ACC112 (cell line): ENCODE results near the gene ALG11.

Experiments
- H2AFZ ChIP-seq: fragments of 200-600 bp; sonication (generic); one replicate; pipeline ENCODE4 v1.6.0; 2017; ENCODE audit warnings: antibody characterized with exemption, low read length; ENCODE audit not compliant: unreplicated experiment
- H3K27ac ChIP-seq: fragments of 200-600 bp; sonication (generic); 2 replicates; pipeline ENCODE4 v1.5.1; 2014; ENCODE audit warnings: low read depth, mild to moderate bottlenecking, antibody characterized with exemption, low read length, moderate library complexity
- H3K27me3 ChIP-seq: fragments of 200-600 bp; sonication (generic); 2 replicates; pipeline ENCODE4 v1.6.1; 2014; ENCODE audit warnings: mild to moderate bottlenecking, antibody characterized with exemption, low read length, moderate library complexity, mixed read lengths; ENCODE audit not compliant: insufficient read depth
- H3K36me3 ChIP-seq: fragments of 200-600 bp; sonication (generic); 2 replicates; pipeline ENCODE4 v1.6.1; 2016; ENCODE audit warnings: mild to moderate bottlenecking, antibody characterized with exemption, low read length, moderate library complexity, mixed read lengths; ENCODE audit not compliant: insufficient read depth
- H3K4me1 ChIP-seq: fragments of 200-600 bp; sonication (generic); one replicate; pipeline ENCODE4 v1.6.1; 2016; ENCODE audit warnings: low read length, mixed read lengths; ENCODE audit not compliant: insufficient read depth, unreplicated experiment, control insufficient read depth
- H3K4me3 ChIP-seq: fragments of 200-600 bp; sonication (generic); 2 replicates; pipeline ENCODE4 v1.5.1; 2014; ENCODE audit warnings: mild to moderate bottlenecking, low read depth, low read length
- H3K79me2 ChIP-seq: fragments of 200-600 bp; sonication (generic); one replicate; pipeline ENCODE4 v1.6.0; 2016; ENCODE audit warnings: low read length; ENCODE audit not compliant: control insufficient read depth, unreplicated experiment, insufficient read depth

The ALG11 gene

GRCh38 chr13:52011632-52012511 lies at the start of gene ALG11:
TSS of gene ALG11 (plus strand) at chr13:52012398. CDS start at chr13:52012419, 21 bp downstream.
- Histone ChIP-seq H3K27me3 (no peaks in the 10 kb centered on the region), H3K27ac (peak within 1 kb of the TSS; percentile 45; the same call in 1 of the 2 replicates), H3K79me2 (peaks cover 37% of the 10 kb centered on the region), H3K36me3 (no peaks in the 10 kb centered on the region), H2AFZ (peak within 1 kb of the TSS; percentile 85), H3K4me3 (peak within 1 kb of the TSS; percentile 96), H3K4me1 (peaks cover 6% of the 10 kb centered on the region)

GRCh38 chr13:51966186-51966585 lies 46.0 kb upstream of the ALG11 start:
- Histone ChIP-seq H2AFZ (no peak overlapping the region), H3K4me3 (no peak overlapping the region), H3K79me2 (no peaks in the 10 kb centered on the region), H3K27ac (no peak overlapping the region), H3K27me3 (no peaks in the 10 kb centered on the region), H3K36me3 (no peaks in the 10 kb centered on the region), H3K4me1 (no peaks in the 10 kb centered on the region)

- no peaks in the 10 kb centered on the region for H3K27me3 ChIP-seq
- H3K4me1 ChIP-seq, result no peaks in the 10 kb centered on the region
- no peak overlapping the region for H3K4me3 ChIP-seq
- H3K27ac ChIP-seq, result no peak overlapping the region
- H2AFZ ChIP-seq, result no peak overlapping the region
- H3K36me3 ChIP-seq, result no peaks in the 10 kb centered on the region
- no peaks in the 10 kb centered on the region for H3K79me2 ChIP-seq
These were observed 44.4 kb upstream of the ALG11 start for GRCh38 chr13:51967482-51968446.

GRCh38 chr13:51970349-51970748 lies 41.8 kb upstream of the ALG11 start:
- Histone ChIP-seq H3K79me2 (no peaks in the 10 kb centered on the region), H2AFZ (no peak overlapping the region), H3K27me3 (no peaks in the 10 kb centered on the region), H3K4me3 (no peak overlapping the region), H3K36me3 (no peaks in the 10 kb centered on the region), H3K4me1 (no peaks in the 10 kb centered on the region), H3K27ac (no peak overlapping the region)

- Histone ChIP-seq H3K27me3 (no peaks in the 10 kb centered on the region), H2AFZ (no peak overlapping the region), H3K4me3 (no peak overlapping the region), H3K27ac (no peak overlapping the region), H3K4me1 (no peaks in the 10 kb centered on the region), H3K36me3 (no peaks in the 10 kb centered on the region), H3K79me2 (no peaks in the 10 kb centered on the region)
These were observed 40.4 kb upstream of the ALG11 start for GRCh38 chr13:51971520-51972426.

GRCh38 chr13:51974482-51974881 lies 37.7 kb upstream of the ALG11 start:
- H3K79me2 ChIP-seq, result no peaks in the 10 kb centered on the region
- no peak overlapping the region for H3K27ac ChIP-seq
- H3K27me3 ChIP-seq, result no peaks in the 10 kb centered on the region
- no peak overlapping the region for H3K4me3 ChIP-seq
- no peak overlapping the region for H2AFZ ChIP-seq
- no peaks in the 10 kb centered on the region for H3K36me3 ChIP-seq
- no peaks in the 10 kb centered on the region for H3K4me1 ChIP-seq

- Histone ChIP-seq H3K27ac (no peak overlapping the region), H3K4me3 (no peak overlapping the region), H3K27me3 (no peaks in the 10 kb centered on the region), H3K36me3 (no peaks in the 10 kb centered on the region), H2AFZ (no peak overlapping the region), H3K4me1 (peaks cover 6% of the 10 kb centered on the region), H3K79me2 (no peaks in the 10 kb centered on the region)
These were observed 35.8 kb upstream of the ALG11 start for GRCh38 chr13:51976423-51976822.

- Histone ChIP-seq H3K27ac (no peak overlapping the region), H3K4me1 (peaks cover 8% of the 10 kb centered on the region), H3K36me3 (no peaks in the 10 kb centered on the region), H2AFZ (no peak overlapping the region), H3K79me2 (no peaks in the 10 kb centered on the region), H3K4me3 (no peak overlapping the region), H3K27me3 (no peaks in the 10 kb centered on the region)
These were observed 35.3 kb upstream of the ALG11 start for GRCh38 chr13:51976890-51977289.

- no peaks in the 10 kb centered on the region for H3K27me3 ChIP-seq
- no peaks in the 10 kb centered on the region for H3K36me3 ChIP-seq
- no peaks in the 10 kb centered on the region for H3K79me2 ChIP-seq
- H2AFZ ChIP-seq, result no peak overlapping the region
- no peak overlapping the region for H3K4me3 ChIP-seq
- no peak overlapping the region for H3K27ac ChIP-seq
- peaks cover 8% of the 10 kb centered on the region for H3K4me1 ChIP-seq
These were observed 34.6 kb upstream of the ALG11 start for GRCh38 chr13:51977625-51978024.
